ENCODE data around the gene SZRD1. TPM values are rescaled to one million over a fixed set of nuclear protein-coding genes. Genes with fewer than 3 reads are reported as not detected.

The SZRD1 gene
- total and polyA plus RNA-seq, 2 of the 8 experiments (the other 6 are each of a cell fraction or from before 2014, with no cell fraction given): 97.8 to 108 TPM

- TF ChIP-seq, protein P1, sequence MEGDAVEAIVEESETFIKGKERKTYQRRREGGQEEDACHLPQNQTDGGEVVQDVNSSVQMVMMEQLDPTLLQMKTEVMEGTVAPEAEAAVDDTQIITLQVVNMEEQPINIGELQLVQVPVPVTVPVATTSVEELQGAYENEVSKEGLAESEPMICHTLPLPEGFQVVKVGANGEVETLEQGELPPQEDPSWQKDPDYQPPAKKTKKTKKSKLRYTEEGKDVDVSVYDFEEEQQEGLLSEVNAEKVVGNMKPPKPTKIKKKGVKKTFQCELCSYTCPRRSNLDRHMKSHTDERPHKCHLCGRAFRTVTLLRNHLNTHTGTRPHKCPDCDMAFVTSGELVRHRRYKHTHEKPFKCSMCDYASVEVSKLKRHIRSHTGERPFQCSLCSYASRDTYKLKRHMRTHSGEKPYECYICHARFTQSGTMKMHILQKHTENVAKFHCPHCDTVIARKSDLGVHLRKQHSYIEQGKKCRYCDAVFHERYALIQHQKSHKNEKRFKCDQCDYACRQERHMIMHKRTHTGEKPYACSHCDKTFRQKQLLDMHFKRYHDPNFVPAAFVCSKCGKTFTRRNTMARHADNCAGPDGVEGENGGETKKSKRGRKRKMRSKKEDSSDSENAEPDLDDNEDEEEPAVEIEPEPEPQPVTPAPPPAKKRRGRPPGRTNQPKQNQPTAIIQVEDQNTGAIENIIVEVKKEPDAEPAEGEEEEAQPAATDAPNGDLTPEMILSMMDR (IDR thresholded peaks at IDR 0.05; ENCODE audit: control extremely low read depth in 1 of 3, insufficient read depth in 1 of 3, low read depth in 1 of 3, low read length in 3 of 3): no peak
- no peak for TF ChIP-seq CHD1 (IDR thresholded peaks at IDR 0.05; ENCODE audit: low read depth, low read length)
These were observed 25.9 kb downstream of the SZRD1 start (continued) for GRCh38 chr1:16392740-16393569.

Data from H1 (cell line).